ENCODE measurements around the gene GBA2.

Gene GBA2

GRCh38 chr9:35756275-35757225 is 7.5 kb upstream of the GBA2 start:
- Histone ChIP-seq H3K36me3 (peaks cover 31% of the 10 kb centered on the region), H3K9me3 (no peaks in the 10 kb centered on the region), H3K9ac (peak overlapping the region; percentile 78), H3K27ac (peak overlapping the region; percentile 87), H3K4me1 (peaks cover 67% of the 10 kb centered on the region), H3K27me3 (no peaks in the 10 kb centered on the region), H3K4me3 (peak overlapping the region; percentile 69), H4K20me1 (no peaks in the 10 kb centered on the region), H3K4me2 (peak overlapping the region; percentile 92)
- no peak for TF ChIP-seq Cebpa-rat (IDR thresholded peaks at IDR 0.05)

GRCh38 chr9:35755071-35755470 is 6.0 kb upstream of the GBA2 start:
- H3K36me3 ChIP-seq = peaks cover 42% of the 10 kb centered on the region
- no peaks in the 10 kb centered on the region for H3K27me3 ChIP-seq
- H3K4me3 ChIP-seq = no peak overlapping the region
- H3K4me2 ChIP-seq = peak overlapping the region; percentile 92
- no peak overlapping the region for H3K9ac ChIP-seq
- TF ChIP-seq Cebpa-rat (IDR thresholded peaks at IDR 0.05) = no peak
- H4K20me1 ChIP-seq = no peaks in the 10 kb centered on the region
- peaks cover 56% of the 10 kb centered on the region for H3K4me1 ChIP-seq
- H3K27ac ChIP-seq = no peak overlapping the region
- H3K9me3 ChIP-seq = no peaks in the 10 kb centered on the region

- no peaks in the 10 kb centered on the region for H3K9me3 ChIP-seq
- no peak for TF ChIP-seq Cebpa-rat (IDR thresholded peaks at IDR 0.05)
- peak within 1 kb of the TSS; percentile 92; the same call in 1 of the 2 replicates for H3K4me2 ChIP-seq
- no peak within 1 kb of the TSS for H3K27ac ChIP-seq
- H3K4me3 ChIP-seq = no peak within 1 kb of the TSS
- peaks cover 42% of the 10 kb centered on the region for H3K36me3 ChIP-seq
- no peaks in the 10 kb centered on the region for H3K27me3 ChIP-seq
- H3K4me1 ChIP-seq = peaks cover 56% of the 10 kb centered on the region
- H3K9ac ChIP-seq = no peak within 1 kb of the TSS
- H4K20me1 ChIP-seq = no peaks in the 10 kb centered on the region
Measured at GRCh38 chr9:35754264-35754663, 5.2 kb upstream of the GBA2 start, which contains the start of gene MSMP. Gene MSMP (minus strand): TSS chr9:35754276. CDS start chr9:35754129, 147 bp downstream.

DNA sequence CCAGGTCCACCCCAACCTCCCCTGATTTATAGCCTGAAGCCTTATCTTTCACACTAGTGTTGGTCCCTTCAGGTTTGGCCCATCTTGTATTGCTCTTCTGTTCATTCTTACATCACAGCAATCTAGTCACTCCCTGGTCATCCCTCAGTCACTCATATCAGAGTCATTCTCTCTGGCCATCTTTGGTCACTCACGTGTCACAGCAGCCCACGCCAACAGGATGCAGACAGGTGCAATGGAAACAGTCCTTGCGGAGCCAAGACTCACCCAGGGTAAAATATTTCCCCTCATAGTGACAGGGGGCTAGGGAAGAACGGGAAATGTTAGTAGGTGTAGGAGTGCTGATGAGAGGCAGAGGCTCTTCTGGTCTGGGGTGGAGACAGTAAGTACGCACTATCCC is 4.4 kb upstream of the GBA2 start:
- no peaks in the 10 kb centered on the region for H3K27me3 ChIP-seq
- H3K4me1 ChIP-seq = peaks cover 48% of the 10 kb centered on the region
- H3K36me3 ChIP-seq = peaks cover 42% of the 10 kb centered on the region
- H3K27ac ChIP-seq = no peak overlapping the region
- H3K4me2 ChIP-seq = no peak overlapping the region
- no peak overlapping the region for H3K4me3 ChIP-seq
- TF ChIP-seq Cebpa-rat (IDR thresholded peaks at IDR 0.05) = no peak
- H3K9me3 ChIP-seq = no peaks in the 10 kb centered on the region
- no peak overlapping the region for H3K9ac ChIP-seq
- H4K20me1 ChIP-seq = no peaks in the 10 kb centered on the region

DNA sequence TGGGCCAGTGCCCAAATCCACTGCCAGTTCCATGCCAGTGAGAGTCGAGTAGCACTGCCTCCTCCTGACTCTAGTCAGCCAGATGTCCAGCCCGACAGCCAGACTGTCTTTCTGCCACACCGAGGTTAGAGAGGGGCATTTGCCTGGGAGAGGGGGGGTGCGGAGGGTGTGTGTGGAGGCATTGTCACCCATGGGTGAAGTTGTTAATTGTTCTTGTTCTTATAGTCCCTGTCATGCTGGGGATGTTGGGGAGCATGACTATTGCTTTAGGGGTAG is 1.2 kb upstream of the GBA2 start:
- Histone ChIP-seq H3K27me3 (no peaks in the 10 kb centered on the region), H3K36me3 (peaks cover 42% of the 10 kb centered on the region), H3K9me3 (no peaks in the 10 kb centered on the region), H3K9ac (no peak overlapping the region), H3K4me1 (peaks cover 47% of the 10 kb centered on the region), H4K20me1 (no peaks in the 10 kb centered on the region; the same call in 1 of the 2 replicates), H3K27ac (no peak overlapping the region), H3K4me3 (peak overlapping the region; percentile 91; the same call in 1 of the 2 replicates), H3K4me2 (peak overlapping the region; percentile 84)
- TF ChIP-seq Cebpa-rat (IDR thresholded peaks at IDR 0.05) = no peak

DNA sequence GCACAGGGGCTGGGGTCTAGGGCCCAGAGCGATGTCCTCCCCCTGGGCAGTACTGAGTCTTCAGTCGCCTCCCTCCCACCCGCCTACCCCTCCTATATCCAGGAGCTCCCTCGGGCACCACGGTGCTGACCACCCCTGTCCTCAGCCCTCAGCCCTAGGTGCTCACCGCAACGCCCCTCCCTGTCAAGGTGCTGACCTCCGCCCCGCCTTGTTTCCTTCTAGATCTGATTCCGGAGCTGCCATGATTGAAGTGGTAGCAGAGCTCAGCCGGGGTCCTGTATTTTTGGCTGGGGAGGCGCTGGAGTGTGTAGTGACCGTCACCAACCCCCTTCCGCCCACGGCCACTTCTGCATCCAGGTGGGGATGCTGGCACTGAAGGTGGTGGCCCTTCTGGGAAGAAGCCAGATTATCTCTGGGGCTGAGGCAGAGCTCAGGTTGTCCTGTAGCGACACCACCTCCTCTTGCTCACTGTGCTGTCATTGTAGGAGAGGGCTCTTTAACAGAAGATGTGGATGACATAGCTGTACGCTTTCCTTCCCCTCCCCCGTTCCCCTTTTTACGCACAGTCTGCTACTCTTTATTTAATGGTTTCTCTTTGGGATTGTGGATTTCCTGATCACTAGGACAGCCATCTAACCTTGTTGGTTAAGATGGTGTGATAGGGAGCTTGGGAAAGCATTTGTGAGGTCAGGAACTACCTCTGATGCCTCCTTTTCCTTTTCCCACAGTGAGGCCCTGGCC is 657 bp upstream of the GBA2 start:
- Histone ChIP-seq H3K27me3 (no peaks in the 10 kb centered on the region), H3K9ac (peak overlapping the region; percentile 86), H3K27ac (peak overlapping the region; percentile 87), H3K4me1 (peaks cover 44% of the 10 kb centered on the region), H3K36me3 (peaks cover 43% of the 10 kb centered on the region), H3K4me2 (peak overlapping the region; percentile 84), H3K9me3 (no peaks in the 10 kb centered on the region), H3K4me3 (peak overlapping the region; percentile 91), H4K20me1 (no peaks in the 10 kb centered on the region; the same call in 1 of the 2 replicates)
- no peak for TF ChIP-seq Cebpa-rat (IDR thresholded peaks at IDR 0.05)

DNA sequence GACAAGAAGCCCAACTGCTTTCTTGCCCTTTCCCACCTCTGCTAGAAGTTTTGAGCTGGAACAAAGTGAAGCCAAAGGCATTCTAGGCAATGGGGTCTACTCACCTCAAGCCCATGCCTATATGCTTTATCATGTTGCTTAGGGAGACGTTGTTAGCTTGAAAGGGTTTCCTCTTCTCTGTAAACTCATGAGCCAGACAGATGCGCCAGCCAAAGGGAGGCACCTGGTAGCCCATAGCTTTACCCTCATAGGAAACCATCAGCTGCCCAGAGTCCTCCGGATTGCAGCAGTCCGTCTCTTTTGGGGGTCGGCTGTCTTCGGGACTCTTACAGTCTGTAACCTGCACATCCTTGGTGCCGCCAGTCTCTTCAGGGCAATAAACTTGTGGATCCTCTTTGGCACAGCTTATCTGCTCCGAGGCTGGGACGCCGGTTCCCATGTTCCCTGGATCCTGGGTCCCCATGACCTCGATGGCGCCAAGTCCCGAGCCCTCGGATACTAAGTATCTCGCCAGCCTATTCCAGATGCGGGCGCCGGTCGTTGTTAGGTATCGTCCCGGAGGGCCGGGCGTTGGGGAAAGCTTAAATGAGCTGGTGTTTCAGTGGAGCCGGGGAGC is 678 bp downstream of the GBA2 start:
- Histone ChIP-seq H3K36me3 (peaks cover 41% of the 10 kb centered on the region), H3K9me3 (no peaks in the 10 kb centered on the region), H3K4me2 (peak overlapping the region; percentile 84), H3K4me1 (peaks cover 51% of the 10 kb centered on the region), H3K4me3 (peak overlapping the region; percentile 91), H3K9ac (peak overlapping the region; percentile 86), H3K27me3 (no peaks in the 10 kb centered on the region), H4K20me1 (no peaks in the 10 kb centered on the region; the same call in 1 of the 2 replicates), H3K27ac (peak overlapping the region; percentile 87)
- no peak for TF ChIP-seq Cebpa-rat (IDR thresholded peaks at IDR 0.05)

DNA sequence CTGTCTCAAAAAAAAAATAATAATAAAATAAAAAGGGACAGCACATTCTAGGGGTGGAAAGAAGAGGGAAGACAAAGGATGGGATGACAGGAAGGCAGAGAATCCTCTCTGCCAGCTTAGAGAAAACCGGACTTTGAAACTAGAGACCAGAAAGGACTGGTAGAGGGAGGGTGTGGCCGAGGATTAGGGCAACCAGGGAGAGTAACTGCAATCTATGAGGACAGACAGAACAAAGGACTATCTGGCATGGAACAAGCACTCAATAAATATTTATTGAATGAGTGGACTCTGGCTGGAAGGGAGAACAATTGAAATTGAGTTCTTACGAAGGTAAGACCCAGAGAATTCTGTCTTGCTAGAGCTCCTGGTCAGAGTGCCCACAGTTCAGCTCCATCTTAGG is 2.4 kb downstream of the GBA2 start:
- Histone ChIP-seq H3K27me3 (no peaks in the 10 kb centered on the region), H3K27ac (no peak overlapping the region), H3K9ac (peak overlapping the region; percentile 5; the same call in 1 of the 2 replicates), H3K9me3 (no peaks in the 10 kb centered on the region), H4K20me1 (no peaks in the 10 kb centered on the region; the same call in 1 of the 2 replicates), H3K4me2 (peak overlapping the region; percentile 84), H3K36me3 (peaks cover 31% of the 10 kb centered on the region), H3K4me1 (peaks cover 61% of the 10 kb centered on the region), H3K4me3 (peak overlapping the region; percentile 91; the same call in 1 of the 2 replicates)
- no peak for TF ChIP-seq Cebpa-rat (IDR thresholded peaks at IDR 0.05)

- no peak overlapping the region for H3K27ac ChIP-seq
- no peak overlapping the region for H3K4me3 ChIP-seq
- no peak overlapping the region for H3K9ac ChIP-seq
- peak overlapping the region; percentile 84 for H3K4me2 ChIP-seq
- H3K27me3 ChIP-seq = no peaks in the 10 kb centered on the region
- H4K20me1 ChIP-seq = no peaks in the 10 kb centered on the region; the same call in 1 of the 2 replicates
- peaks cover 27% of the 10 kb centered on the region for H3K36me3 ChIP-seq
- TF ChIP-seq Cebpa-rat (IDR thresholded peaks at IDR 0.05) = no peak
- no peaks in the 10 kb centered on the region for H3K9me3 ChIP-seq
- H3K4me1 ChIP-seq = peaks cover 66% of the 10 kb centered on the region
Measured at GRCh38 chr9:35745569-35745968, 3.5 kb downstream of the GBA2 start.

Data from BLaER1 (cell line).